AG04449 (cell line): ENCODE results near the gene PLEKHG4B.

Experiments
- CTCF ChIA-PET: fragments of 350-600 bp; formaldehyde crosslinking; extraction: SDS; loops from one replicate; lab custom pipeline; 2021; ENCODE audit warnings: antibody characterized with exemption; lab: Yijun Ruan, JAX
- POLR2A ChIA-PET: fragments of 400-600, 350-600 bp; formaldehyde crosslinking; extraction: SDS; loops from one replicate; lab custom pipeline; 2020; ENCODE audit warnings: antibody characterized with exemption, inconsistent platforms; lab: Yijun Ruan, JAX
- DNase-seq: peaks from one replicate; pipeline ENCODE4 v3.0.0-alpha.2; 2010; ENCODE audit warnings: low read depth, low spot score
- H3K4me3 ChIP-seq: 2 replicates; pipeline ENCODE4 v1.5.1; 2011; ENCODE audit warnings: low read depth, mild to moderate bottlenecking, control low read depth, low read length
- TF ChIP-seq, protein P1 (sequence below): IDR thresholded peaks from one replicate; pipeline ENCODE4 v1.5.1; 2011; ENCODE audit warnings: mild to moderate bottlenecking, moderate library complexity, low read length, control low read depth, inconsistent platforms; ENCODE audit not compliant: insufficient read depth; ENCODE audit errors: missing control alignments

PLEKHG4B gene

DNA sequence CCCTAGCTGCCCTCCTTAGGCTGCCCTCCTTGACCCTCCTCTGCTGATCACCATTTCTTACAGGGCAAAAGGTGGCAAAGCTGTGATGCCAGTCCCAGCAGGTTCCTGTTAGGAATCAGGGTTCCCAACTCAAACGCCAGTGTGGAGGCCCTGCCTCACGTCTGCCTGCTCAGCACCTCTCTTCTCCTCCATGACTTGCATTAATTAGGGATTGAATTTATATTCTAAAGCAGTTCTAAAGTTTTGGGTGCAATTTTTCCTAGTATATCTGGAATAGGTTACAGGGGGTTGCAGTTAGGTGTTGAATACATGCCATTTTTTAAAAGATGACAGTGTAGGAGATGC is 13.2 kb upstream of the PLEKHG4B start:
- CTCF ChIA-PET: interaction anchor here (1.3 kb wide), 1 partner anchor 27 kb away, joined by 3 read pairs; no protein-coding TSS in a partner anchor
- POLR2A ChIA-PET: no interaction called here
- no peak for DNase-seq
- TF ChIP-seq, protein P1, sequence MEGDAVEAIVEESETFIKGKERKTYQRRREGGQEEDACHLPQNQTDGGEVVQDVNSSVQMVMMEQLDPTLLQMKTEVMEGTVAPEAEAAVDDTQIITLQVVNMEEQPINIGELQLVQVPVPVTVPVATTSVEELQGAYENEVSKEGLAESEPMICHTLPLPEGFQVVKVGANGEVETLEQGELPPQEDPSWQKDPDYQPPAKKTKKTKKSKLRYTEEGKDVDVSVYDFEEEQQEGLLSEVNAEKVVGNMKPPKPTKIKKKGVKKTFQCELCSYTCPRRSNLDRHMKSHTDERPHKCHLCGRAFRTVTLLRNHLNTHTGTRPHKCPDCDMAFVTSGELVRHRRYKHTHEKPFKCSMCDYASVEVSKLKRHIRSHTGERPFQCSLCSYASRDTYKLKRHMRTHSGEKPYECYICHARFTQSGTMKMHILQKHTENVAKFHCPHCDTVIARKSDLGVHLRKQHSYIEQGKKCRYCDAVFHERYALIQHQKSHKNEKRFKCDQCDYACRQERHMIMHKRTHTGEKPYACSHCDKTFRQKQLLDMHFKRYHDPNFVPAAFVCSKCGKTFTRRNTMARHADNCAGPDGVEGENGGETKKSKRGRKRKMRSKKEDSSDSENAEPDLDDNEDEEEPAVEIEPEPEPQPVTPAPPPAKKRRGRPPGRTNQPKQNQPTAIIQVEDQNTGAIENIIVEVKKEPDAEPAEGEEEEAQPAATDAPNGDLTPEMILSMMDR: no peak
- H3K4me3 ChIP-seq: no peak overlapping the region

DNA sequence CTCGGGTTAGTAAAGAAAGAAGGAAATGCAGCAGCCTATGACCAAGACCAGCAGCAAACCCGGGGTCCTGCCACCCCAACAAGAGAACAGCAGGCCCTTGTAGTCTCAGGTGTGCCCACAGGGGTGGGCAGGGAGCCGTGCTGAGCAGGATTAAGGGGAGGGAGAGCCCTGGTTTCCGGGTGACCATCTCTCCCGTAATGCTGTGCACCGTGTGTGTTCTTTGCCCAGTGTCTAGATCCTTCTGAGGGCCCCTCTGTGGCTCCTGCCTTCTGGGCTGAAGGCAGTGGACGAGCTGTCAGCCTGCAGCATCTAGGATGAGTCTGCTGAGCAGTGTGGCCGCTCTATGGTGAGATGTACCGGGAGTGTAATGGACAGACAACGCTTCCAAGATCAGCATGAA is 12.7 kb upstream of the PLEKHG4B start:
- ChIA-PET POLR2A (no interaction called here), CTCF (interaction anchor here (1.0 to 1.3 kb wide), 2 partner anchors 13 to 26 kb away, joined by 3 to 4 read pairs; partner anchors contain the start of gene PLEKHG4B)
- H3K4me3 ChIP-seq: no peak overlapping the region
- TF ChIP-seq, protein P1: no peak
- no peak for DNase-seq

DNA sequence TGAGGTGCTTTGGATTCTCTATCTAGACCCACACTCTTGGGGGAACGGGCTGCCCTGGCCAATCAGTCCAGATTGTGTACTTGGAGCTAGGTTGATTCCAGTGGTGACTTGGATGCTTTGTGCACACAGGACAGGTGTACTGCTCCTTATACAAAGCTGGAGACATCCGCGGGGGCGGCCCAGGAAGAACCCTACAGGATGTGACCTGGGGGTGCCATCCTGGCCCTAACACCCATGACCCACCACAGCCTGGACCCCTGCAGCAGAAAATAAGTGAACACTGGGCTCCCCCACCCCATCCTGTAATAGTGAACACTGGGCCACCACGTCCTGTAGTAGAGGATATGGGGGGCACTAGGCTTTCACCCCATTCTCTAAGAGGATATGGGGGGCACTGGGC is 12.1 kb upstream of the PLEKHG4B start:
- ChIA-PET CTCF (interaction anchor here (1.0 to 1.3 kb wide), 2 partner anchors 13 to 26 kb away, joined by 3 to 4 read pairs; partner anchors contain the start of gene PLEKHG4B), POLR2A (no interaction called here)
- TF ChIP-seq, protein P1: no peak

DNA sequence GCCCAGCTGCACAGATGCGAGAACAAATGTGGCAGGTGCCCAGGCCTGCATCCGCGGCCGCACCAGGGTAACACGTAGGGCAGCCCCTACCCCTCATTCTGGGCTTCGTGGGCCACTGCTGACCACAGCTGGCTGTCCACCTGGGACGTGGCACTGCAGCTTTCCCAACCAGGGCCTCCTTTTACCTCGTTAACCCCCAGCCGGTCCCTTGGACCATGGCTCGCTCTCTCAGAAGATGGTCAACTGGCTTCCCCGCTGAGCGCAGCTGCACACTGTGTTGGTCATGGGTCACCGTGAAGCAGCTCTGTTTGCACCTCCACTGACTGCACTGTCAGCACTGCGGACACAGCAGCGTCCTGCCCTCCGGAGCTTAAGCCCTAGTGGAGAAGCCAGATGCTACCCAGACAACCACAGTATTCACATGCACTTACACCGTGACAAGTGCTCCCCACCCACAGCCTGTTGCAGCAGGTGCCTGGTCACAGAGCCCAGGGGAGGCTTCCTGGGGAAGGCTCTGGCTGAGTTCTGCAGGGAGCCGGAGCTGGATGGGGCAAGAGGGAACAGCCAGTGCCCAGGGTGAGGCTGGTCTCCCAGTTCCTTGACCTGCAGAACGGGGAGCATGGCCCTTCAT is 10.5 kb upstream of the PLEKHG4B start:
- ChIA-PET CTCF (no interaction called here), POLR2A (no interaction called here)
- H3K4me3 ChIP-seq: no peak overlapping the region
- no peak for DNase-seq
- TF ChIP-seq, protein P1: no peak

More for the DNA sequence above, 12.1 kb upstream of the PLEKHG4B start:
- no peak overlapping the region for H3K4me3 ChIP-seq
- DNase-seq: no peak

DNA sequence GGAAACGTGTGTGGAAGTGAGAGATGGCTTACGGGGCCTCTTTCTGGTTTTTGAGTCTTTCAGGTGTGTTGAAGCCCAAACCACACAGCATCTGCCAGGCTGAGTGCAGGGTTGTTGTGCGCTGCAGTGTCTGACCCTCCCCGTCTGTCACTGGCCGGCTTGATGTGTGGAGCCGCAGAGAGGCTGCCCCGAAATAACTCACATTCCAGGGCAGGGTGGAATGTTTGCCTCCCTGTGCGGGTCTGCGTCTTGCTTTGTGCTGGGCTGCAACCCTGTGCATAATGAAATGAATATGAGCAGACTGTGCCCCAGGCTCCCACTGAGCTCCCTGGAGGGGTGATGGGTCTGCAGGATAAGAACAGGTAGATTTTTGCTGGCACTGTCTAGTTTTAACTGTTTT is 9.9 kb upstream of the PLEKHG4B start:
- H3K4me3 ChIP-seq: no peak overlapping the region
- POLR2A ChIA-PET: no interaction called here
- no peak for DNase-seq
- CTCF ChIA-PET: no interaction called here
- TF ChIP-seq, protein P1: no peak

DNA sequence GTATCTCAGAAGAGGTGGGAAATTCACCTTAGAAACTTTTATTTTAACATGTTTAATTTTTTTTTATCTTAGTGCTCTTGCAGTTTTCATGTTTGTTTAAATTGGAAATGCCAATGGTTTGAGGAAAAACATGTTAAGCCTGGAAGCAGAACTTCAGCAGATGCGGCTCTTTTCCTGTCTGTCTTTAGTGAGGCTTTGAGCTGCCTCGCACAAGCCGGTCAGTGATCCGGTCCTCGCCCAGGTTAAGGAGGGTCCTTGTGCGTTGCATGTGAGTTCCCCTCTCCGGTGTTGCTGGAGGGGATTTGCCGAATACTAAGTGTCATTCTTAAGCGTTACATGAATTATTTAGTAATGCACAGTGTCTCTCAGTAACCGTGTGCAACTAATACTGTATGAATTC is 9.4 kb upstream of the PLEKHG4B start:
- DNase-seq: no peak
- no peak overlapping the region for H3K4me3 ChIP-seq
- TF ChIP-seq, protein P1: no peak
- POLR2A ChIA-PET: no interaction called here
- CTCF ChIA-PET: no interaction called here
